Psoas muscle (tissue), 8 donors: ENCODE measurements around the gene MAPK10. TPM values are rescaled to one million over a fixed set of nuclear protein-coding genes. Genes with fewer than 3 reads are reported as not detected.
A peak's percentile ranks its signal among the peaks of the same experiment; 100 is the strongest.

Experiments used
- ATAC-seq, 4 donors: fragments of 200-7000 bp; cut with Tn5 transposase; one replicate each; pipeline ENCODE4 v1.9.1; 2020; ENCODE audit warnings: moderate library complexity in 3 of 4, mild to moderate bottlenecking in 2 of 4
- DNase-seq, 2 donors: peaks; one replicate each; pipeline ENCODE4 v3.0.0-alpha.2; 2020
- H3K27ac ChIP-seq: fragments of 200-600 bp; one replicate; pipeline ENCODE4 v1.8.0; 2022
- H3K27me3 ChIP-seq, 3 donors: fragments of 200-600 bp in 1 of 3; one replicate each; pipeline versions ENCODE4 v1.6.1 to v1.8.0; 2013 to 2022; ENCODE audit warnings: low read length in 2 of 3, mild to moderate bottlenecking in 2 of 3, moderate library complexity in 1 of 3; ENCODE audit not compliant: insufficient read depth in 3 of 3
- H3K36me3 ChIP-seq, 2 donors: fragments of 200-600 bp in 1 of 2; one replicate each; pipeline versions ENCODE4 v1.6.1 to v1.8.0; 2013 to 2022; ENCODE audit warnings: low read depth in 1 of 2, mild to moderate bottlenecking in 1 of 2, moderate library complexity in 1 of 2; ENCODE audit not compliant: insufficient read depth in 1 of 2
- H3K4me1 ChIP-seq: fragments of 200-600 bp; one replicate; pipeline ENCODE4 v1.8.0; 2022
- H3K4me3 ChIP-seq: fragments of 200-600 bp; one replicate; pipeline ENCODE4 v1.8.0; 2022; ENCODE audit warnings: mild to moderate bottlenecking
- H3K9me3 ChIP-seq: fragments of 200-600 bp; one replicate; pipeline ENCODE4 v1.8.0; 2022
- CTCF ChIP-seq: fragments of 200-600 bp; IDR thresholded peaks from one replicate; pipeline ENCODE4 v1.8.0; 2022; ENCODE audit warnings: antibody characterized with exemption
- WGBS, 3 donors: extraction: QIAGEN DNeasy Blood & Tissue Kit; methylation state at CpG; one replicate each; pipeline versions ENCODE4 v1.1.6 to v1.1.7; 2013; 5-methylcytosine and 5-hydroxymethylcytosine counted together
- intact Hi-C, 2 donors: fragments of 100-400 bp; cut with DNase I; formaldehyde crosslinking; loops; one replicate each; pipeline versions ENCODE4 v1.11.0 to v1.14.2; 2022
- polyA plus RNA-seq, 3 donors: library from polyadenylated mRNA; stranded (reverse); fragments of 200-250 nt; gene quantifications; one replicate each; pipeline ENCODE4 v1.2.3, GENCODE V29; 2013
- total RNA-seq, 4 donors: library from RNA; stranded (reverse); fragmentation: NEBNext Ultra II Directional in 2 of 4; extraction: Animal tissue kit (Norgen Biotek cat#: 25700) in 2 of 4; gene quantifications; one replicate each; pipeline versions ENCODE4 v1.2.1 to v1.2.4, GENCODE V29; 2021 to 2023
- donor health status: healthy with polysubstance abuse.
- donor health status: DM: no; HTN: no; CAD: no; lungs with moderate emphysema.
- donor health status: Bipolar disorder and iron deficiency.
- donor health status: healthy.
- donor health status: DM: yes; HTN: yes; CAD: no.
- donor health status: DM: no; HTN: no; CAD: no.
- donor health status: DM: no; HTN: no; CAD: no.
- donor health status: DM: yes; HTN: yes; CAD: no.

The MAPK10 gene
- total and polyA plus RNA-seq, 7 donors = 0.22 to 7.6 (median 1.3) TPM

GRCh38 chr4:86307432-86307831 lies 52.4 kb downstream of the MAPK10 start:
- ATAC-seq (no peak), DNase-seq (no peak)
- peaks cover 8% of the 10 kb centered on the region for H3K9me3 ChIP-seq
- no peaks in the 10 kb centered on the region for H3K4me1 ChIP-seq
- no peaks in the 10 kb centered on the region for H3K27me3 ChIP-seq
- H3K27ac ChIP-seq = no peak overlapping the region
- no peak for TF ChIP-seq CTCF
- no peak overlapping the region for H3K4me3 ChIP-seq
- no peaks in the 10 kb centered on the region for H3K36me3 ChIP-seq
- intact Hi-C loops = no loop called here

- Histone ChIP-seq H3K4me1 (no peaks in the 10 kb centered on the region), H3K9me3 (peaks cover 8% of the 10 kb centered on the region), H3K4me3 (no peak overlapping the region), H3K27me3 (no peaks in the 10 kb centered on the region), H3K27ac (no peak overlapping the region), H3K36me3 (no peaks in the 10 kb centered on the region)
- DNase-seq (no peak), ATAC-seq (no peak)
- 13 to 24% (median 20%) methylated on average over 3 of the region's 3 CpGs for WGBS, 3 donors
- intact Hi-C loops = no loop called here
- TF ChIP-seq CTCF = no peak
Measured at GRCh38 chr4:86306816-86307215, 53.0 kb downstream of the MAPK10 start.

- intact Hi-C loops = no loop called here
- H3K27ac ChIP-seq = no peak overlapping the region
- no peak for TF ChIP-seq CTCF
Measured at GRCh38 chr4:86302830-86303229, 57.0 kb downstream of the MAPK10 start.

GRCh38 chr4:86302251-86302650 lies 57.6 kb downstream of the MAPK10 start:
- Histone ChIP-seq H3K27me3 (no peaks in the 10 kb centered on the region), H3K4me3 (no peak overlapping the region), H3K4me1 (no peaks in the 10 kb centered on the region), H3K36me3 (no peaks in the 10 kb centered on the region), H3K27ac (no peak overlapping the region), H3K9me3 (peaks cover 8% of the 10 kb centered on the region)
- WGBS, 3 donors = 14 to 23% (median 19%) methylated on average over 4 of the region's 4 CpGs
- ATAC-seq (peak in 1 of 4 donors; percentile 42), DNase-seq (no peak)
- TF ChIP-seq CTCF = no peak
- intact Hi-C loops = no loop called here

More at GRCh38 chr4:86302830-86303229, 57.0 kb downstream of the MAPK10 start:
- H3K4me1 ChIP-seq = no peaks in the 10 kb centered on the region
- no peak for ATAC-seq
- WGBS, 3 donors = 44 to 61% (median 48%) methylated on average over 2 of the region's 2 CpGs
- H3K27me3 ChIP-seq = no peaks in the 10 kb centered on the region
- H3K9me3 ChIP-seq = peaks cover 8% of the 10 kb centered on the region
- H3K4me3 ChIP-seq = no peak overlapping the region
- DNase-seq = no peak
- H3K36me3 ChIP-seq = no peaks in the 10 kb centered on the region

- peaks cover 8% of the 10 kb centered on the region for H3K9me3 ChIP-seq
- 49 to 53% (median 50%) methylated on average over 3 of the region's 3 CpGs for WGBS, 3 donors
- H3K4me3 ChIP-seq = no peak overlapping the region
- H3K4me1 ChIP-seq = no peaks in the 10 kb centered on the region
- intact Hi-C loops = no loop called here
- no peak for ATAC-seq
- H3K27me3 ChIP-seq = no peaks in the 10 kb centered on the region
- no peak for TF ChIP-seq CTCF
- H3K36me3 ChIP-seq = no peaks in the 10 kb centered on the region
- DNase-seq = no peak
- no peak overlapping the region for H3K27ac ChIP-seq
Measured at GRCh38 chr4:86300516-86300915, 59.3 kb downstream of the MAPK10 start.
